ENCODE results near the gene CCDC142.
"Not testable (repeated sequence)": the region's sequence is repeated elsewhere in the genome, so short reads cannot be mapped to it uniquely, and the experiment has no call there.

The CCDC142 gene

DNA sequence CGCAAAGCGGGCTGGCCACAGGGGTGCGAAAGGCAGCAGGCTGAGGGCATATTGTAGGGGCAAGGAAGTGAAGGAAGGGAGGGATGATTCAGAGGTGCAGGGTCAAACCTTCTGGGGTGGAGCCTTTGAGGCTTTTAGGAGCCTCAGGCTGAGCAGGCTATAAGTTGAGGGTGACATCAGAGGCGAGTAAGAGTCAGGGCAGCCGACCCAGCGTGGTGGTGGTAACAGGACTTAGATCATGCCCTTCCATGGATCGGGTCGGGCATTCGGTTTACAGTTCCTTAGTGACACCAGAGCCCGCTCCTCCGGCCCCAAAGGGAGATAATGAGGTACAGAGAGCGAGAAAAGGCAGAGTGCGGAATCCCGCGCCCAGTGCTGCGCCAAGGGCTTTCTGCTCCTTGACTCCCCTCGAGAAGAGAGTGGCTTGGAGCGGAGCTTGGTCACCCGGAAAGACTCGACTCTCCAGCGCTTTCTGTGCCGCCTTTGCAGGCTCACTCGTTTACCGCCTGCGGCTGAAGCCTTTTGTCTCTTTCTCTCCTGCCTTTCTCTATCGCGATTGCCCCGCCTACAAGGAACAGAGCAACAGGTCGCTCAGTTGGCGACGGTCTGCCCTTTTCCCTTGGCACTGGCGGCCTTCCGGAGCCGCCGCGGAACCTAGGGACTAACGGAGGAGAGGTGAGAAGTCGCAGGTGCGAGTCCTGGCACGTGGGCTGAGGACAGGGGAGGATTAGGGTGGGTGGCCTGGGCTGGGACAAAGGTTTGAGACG, 15.9 kb upstream of the CCDC142 start:
- no peak for DNase-seq (ENCODE audit: low spot score)

DNA sequence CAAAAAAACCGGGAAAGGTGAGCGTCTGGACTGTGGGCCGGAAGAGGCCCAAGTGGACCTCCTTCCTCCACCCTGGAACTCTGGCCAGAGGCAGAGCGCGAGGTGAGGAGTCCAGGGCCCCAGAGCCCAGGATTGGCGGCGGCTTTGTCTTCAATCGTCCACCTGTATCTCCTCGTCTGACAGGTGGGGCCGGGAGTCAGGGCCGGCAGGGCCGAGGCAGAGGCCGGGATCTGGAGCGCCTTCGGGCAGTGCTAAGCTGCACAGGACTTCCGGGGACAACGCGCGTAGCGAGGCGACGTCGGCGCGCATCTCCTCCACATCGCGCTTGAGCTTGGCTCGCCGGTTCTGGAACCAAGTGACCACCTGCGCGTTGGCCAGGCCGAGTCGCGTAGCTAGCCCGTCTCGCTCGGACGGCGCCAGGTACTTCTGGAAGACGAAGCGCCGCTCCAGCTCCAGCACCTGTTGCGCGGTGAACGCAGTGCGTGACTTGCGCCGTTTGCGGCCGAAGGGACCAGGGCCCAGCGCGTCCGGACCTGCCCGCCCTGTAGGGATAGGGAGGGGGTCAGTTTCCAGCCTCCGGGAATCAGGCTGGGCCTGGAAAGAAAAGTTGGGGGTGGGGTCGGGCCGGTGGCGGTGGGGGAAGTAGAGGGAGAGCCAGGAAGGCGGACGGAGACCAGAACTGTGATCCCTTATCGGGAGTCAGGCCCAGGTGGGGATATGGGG, 15.1 kb upstream of the CCDC142 start:
- DNase-seq (ENCODE audit: low spot score), result no peak

DNA sequence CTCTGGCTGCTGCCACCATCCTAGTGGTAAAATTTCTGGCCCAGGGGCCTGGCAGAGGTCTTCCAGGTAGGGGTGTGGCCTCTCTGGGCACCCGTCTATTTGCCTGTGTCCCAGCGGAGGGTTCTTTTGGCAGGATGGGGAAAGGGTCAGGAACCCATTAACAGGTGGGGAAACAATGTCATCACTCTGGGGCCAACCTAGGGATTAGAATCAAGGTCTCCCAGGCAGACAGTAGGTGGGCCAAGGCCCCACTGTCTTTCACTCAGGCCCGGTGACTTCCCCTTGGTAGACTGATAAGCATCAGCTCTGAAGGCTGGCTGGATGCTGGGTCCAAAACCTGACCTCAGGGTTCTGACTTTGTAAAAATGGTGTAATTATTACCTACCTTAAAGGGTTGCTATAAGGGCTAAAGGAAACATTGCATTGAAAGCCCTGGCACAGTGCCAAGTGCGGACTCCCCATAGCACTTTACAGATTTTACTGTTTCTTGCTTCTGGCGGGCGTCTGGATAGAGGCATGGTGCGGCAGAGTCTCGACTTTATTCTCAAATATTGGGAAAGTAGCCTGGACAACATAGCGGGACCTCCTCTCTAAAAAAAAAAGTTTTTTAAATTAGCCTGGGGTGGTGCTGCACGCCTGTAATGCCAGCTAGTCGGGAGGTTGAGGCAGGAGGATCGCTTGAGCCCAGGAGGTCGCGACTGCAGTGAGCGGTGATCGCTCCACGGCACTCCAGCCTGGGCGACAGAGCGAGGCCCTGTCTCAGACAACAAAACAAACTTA, 14.4 kb upstream of the CCDC142 start:
- no peak for DNase-seq (ENCODE audit: low spot score)

DNA sequence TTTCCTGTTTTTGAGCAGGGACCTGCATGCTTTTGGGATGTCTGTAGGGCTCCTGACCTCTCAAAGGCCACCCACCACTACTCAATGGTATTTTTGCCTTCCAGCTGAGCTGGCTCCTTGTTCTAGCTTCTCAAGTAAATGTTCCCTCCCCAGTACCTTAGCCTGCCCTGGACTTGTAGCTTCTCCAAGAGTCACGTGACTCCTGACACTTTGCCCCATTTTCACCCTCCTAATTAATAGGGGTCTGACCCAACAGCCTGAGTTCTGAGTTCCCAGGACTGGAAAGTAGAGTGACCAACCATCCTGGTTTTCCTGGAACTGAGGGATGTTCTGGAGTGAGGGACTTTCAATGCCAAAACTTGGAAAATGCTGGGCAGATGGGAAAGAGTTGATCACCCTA, 12.6 kb upstream of the CCDC142 start:
- DNase-seq (ENCODE audit: low spot score), result no peak

DNA sequence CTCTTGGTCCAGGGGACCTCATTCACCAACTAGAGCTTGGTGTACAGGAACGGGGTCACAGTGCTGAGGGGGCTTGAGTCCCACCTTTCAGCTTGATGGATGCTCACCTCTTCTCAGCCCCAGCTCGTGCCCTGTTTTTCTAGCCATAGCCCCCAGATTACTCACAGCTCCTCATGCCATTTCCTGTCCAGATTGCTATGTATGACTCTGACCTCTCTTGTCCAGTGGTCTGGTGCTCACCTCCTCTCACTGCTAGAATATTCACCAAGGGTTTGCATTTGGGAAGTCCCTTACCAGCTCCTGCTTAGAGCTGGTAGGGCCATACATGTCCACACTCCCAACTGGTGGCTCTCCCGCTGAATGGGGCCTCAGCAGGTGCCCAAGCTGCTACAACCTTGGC, 10.7 kb upstream of the CCDC142 start:
- no peak for DNase-seq (ENCODE audit: low spot score)

DNA sequence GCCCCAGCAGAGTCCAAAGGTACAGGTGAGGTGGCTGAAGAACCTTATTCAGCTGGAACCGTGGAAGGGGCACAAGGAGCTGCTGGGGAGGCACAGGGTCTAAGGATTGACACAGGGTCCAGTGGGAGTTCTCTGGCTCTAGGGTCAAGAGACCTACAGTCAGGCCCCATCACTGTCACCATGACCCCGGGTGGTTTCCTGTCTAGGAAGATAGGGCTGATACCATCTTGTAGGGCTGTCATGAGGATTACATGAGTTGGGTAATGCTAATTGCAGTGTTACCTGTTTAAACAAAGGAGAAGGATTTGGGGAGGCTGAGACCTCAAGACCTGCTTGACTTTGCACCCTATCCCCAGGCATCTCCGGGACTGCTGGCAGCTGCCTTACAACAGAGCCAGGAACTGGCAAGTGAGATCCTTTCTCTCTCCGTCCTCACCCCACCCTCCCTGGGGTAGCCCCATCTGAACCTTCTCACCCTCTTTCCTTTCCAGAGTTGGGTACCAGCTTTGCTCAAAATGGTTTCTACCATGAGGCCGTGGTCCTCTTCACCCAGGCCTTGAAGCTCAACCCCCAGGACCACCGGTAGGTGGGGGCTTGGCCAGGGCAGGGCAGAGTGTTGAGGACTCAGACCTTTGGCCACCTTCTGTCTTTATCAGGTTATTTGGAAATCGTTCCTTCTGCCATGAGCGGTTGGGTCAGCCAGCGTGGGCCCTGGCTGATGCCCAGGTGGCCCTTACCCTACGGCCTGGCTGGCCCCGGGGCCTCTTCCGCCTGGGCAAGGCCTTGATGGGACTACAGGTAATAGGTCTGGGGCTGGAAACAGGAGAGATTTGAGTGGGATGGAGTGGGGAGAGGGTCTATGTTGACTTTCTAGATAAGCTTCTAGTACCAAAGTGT, 9.1 kb upstream of the CCDC142 start:
- no peak for DNase-seq (ENCODE audit: low spot score)

DNA sequence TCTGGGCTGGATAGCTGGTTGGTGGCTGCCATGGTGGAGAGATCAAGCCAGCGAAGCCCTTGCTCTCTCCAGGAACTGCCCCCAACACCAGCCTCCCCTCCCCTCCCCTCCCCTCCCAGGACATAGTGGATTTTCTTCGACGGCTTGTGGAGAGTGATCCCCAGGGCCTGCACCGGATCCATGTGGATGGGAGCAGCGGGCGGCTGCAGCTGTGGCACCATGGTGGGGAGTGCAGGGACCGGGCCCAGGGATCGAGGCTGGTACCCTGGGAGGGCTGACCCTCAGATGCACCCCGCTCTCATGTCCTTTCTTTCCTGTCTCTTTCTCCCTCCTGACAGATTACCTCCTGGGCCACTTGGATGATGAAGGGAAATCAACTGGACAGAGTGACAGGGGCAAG, 7.1 kb upstream of the CCDC142 start:
- no peak for DNase-seq (ENCODE audit: low spot score)

DNA sequence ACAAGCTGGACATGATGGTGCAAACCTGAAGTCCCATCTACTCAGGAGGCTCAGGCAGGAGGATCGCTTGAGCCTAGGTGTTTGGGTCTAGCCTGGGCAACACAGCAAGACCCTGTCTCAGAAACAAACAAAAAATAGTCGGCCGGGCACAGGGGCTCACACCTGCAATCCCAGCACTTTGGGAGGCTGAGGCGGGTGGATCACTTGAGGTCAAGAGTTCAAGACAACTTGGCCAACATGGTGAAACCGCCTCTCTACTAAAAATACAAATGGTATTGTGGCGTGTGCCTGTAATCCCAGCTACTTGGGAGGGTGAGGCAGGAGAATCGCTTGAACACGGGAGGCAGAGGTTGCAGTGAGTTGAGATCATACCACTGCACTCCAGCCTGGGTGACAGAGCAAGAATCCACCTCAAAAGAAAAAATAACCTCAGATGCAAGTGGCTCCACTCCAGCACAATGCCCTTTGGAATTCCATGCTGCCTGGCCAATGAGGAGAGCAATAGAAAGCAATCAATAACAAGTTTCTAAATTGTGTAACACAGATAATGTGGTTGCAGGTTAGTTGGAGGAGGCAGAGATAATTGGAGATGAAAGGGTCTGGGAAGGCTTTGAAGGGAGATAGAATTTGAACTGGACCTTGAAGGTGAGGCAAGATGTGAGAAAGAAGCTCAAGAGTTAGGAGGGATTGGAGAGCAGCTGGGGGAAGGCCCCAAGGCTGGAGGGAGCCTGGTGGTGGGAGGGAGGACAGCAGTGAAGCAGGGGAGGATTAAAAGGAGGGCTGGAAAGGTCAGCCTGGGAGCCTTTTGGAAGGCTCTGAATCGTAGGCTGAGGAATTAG, 6.1 kb upstream of the CCDC142 start:
- no peak for DNase-seq (ENCODE audit: low spot score)

DNA sequence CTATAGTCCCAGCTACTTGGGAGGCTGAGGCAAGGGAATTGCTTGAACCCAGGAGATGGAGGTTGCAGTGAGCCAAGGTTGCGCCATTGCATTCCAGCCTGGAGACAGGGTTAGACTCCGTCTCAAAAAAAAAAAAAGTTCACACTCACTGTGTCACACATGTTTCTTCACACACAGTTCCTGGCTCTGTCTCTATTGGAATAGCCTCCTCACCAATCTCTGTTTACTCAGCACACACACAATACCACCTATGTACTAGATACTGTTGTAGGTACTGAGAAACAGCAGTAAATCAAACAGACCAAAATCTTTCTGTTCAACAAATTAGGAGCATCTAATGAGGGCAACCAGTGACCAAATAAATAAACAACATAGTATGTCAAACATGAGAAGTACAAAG, 3.3 kb upstream of the CCDC142 start:
- no peak for DNase-seq (ENCODE audit: low spot score)

DNA sequence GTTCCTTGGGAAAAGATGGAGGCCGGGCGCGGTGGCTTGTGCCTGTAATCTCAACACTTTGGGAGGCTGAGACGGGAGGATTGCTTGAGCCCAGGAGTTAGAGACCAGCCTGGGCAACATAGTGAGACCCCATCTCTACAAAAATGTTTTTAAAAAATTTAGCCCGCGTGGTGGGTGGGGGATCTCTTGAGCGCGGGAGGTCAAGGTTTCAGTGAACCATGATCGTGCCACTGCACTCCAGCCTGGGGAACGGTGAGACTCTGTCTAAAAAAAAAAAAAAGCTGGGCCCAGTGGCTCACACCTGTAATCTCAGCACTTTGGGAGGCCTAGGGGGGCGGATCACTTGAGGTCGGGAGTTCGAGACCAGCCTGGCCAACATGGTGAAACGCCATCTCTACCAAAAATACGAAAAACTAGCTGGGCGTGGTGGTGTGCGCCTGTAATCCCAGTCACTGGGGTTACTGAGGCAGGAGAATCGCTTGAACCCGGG, 922 bp upstream of the CCDC142 start:
- not testable (repeated sequence) for DNase-seq (ENCODE audit: low spot score)

DNA sequence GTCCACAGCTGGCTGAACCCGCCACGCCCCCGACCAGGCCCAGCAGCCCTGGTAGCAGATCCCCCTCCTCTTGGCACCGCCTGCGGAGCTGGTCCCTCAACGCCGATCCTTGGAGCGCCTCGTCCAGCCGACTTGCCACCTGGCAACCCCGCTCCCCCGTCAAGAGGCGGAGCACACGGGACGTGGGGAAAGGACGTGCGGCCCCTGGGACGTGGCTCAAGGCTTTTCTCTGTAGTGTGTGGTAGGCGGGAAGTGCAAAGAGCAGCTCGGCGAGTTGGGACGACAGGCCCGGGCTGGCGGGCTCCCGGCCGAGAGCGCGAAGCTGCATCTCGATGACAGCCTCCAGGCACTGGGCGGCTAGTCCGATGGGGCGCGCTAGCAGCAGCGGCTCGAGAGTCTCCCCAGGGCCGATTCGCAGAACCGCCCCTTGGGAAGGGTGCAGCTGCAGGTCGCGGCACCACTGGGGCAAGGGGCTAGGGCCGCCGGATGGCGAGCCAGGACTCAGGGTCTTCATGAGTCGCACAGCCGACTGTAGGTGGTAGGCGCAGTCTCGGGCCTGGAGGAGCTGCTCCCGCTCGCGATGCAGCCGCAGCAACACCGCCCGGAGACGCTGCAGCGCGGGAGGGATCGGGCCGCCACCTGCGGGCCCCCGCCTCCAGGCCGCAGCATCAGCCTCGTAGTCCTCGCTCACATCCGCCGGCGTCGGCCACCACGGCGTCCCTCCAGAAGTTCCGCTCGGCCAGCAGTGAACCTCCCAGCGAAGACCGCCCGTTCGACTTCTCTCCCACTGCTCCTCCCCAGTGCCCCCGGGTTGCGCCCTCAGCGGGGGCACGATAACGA, 617 bp downstream of the CCDC142 start:
- no peak for DNase-seq (ENCODE audit: low spot score)

DNA sequence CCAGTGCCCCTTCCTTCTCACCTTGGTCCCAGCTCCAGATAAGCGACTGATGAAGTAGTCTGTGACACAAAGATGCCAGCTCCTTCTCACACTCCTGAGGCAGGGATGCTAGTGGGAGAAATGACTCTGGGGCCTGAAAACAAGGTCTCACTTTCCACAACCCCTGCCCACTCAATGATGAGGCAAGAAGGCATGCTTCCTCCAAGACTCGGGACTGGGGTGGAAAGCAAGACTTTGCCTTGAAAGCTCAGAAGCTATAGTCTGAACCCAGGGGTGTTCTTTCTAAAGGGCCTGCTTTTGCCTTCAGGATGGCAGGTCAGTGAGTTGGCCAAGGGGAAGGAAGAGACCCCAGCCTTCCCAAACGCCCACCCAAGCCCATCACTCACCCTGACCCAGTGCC, 1.4 kb downstream of the CCDC142 start:
- no peak for DNase-seq (ENCODE audit: low spot score)

DNA sequence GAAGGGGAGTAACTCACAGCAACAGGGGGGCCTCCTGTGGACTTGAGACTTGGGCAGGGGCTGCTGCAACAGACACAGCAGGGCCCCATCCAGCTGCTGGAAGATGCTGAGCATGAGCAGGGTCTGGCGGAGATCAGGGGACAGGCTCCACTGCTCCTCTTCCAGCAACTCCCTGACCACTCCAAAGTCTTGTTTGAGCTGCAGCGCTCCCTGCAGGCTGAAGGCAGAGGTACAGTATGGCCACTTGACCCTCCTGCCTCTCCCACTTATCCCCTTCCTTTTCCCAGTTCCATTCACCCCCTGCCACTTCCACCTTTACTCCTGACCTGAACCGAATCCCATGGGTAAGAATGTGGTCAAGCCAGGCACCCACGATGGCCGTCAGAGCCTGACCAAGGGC, 7.9 kb downstream of the CCDC142 start:
- no peak for DNase-seq (ENCODE audit: low spot score)

DNA sequence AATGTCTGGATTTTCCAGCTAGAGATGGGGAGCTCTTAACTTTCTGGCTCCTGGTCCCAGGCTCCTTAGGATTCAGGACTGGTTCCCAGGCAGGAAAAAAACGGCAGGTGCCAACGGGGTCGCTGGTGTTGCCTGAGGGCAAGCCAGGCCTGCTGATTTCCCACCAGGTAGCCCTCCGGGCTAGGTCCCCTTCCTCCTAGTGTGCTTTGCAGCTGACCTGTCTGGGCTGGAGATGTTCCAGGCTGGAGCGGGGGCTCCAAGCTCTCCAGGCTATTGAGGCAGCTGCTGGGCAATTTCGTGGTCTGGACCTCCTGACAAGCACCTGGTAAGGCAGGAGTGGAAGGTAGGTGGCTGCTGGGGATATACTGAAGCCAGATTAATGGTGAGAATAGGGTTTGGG, 8.3 kb downstream of the CCDC142 start:
- no peak for DNase-seq (ENCODE audit: low spot score)

DNA sequence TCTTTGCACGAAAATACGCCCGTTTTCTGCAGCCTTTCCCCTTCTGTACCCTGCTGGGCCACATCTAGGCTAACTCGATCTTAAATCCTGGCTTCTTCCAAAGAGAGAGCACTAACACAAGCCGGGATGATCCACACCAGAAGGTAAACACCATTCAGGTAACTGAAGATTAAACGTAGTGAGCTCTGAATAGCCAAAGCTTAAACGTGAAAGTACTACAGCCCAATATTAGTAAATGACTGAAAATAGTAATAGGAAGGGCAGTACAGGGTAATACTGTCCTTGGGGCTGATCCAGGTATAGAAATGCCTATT, 9.9 kb downstream of the CCDC142 start:
- peak; percentile 26 for DNase-seq (ENCODE audit: low spot score)

DNA sequence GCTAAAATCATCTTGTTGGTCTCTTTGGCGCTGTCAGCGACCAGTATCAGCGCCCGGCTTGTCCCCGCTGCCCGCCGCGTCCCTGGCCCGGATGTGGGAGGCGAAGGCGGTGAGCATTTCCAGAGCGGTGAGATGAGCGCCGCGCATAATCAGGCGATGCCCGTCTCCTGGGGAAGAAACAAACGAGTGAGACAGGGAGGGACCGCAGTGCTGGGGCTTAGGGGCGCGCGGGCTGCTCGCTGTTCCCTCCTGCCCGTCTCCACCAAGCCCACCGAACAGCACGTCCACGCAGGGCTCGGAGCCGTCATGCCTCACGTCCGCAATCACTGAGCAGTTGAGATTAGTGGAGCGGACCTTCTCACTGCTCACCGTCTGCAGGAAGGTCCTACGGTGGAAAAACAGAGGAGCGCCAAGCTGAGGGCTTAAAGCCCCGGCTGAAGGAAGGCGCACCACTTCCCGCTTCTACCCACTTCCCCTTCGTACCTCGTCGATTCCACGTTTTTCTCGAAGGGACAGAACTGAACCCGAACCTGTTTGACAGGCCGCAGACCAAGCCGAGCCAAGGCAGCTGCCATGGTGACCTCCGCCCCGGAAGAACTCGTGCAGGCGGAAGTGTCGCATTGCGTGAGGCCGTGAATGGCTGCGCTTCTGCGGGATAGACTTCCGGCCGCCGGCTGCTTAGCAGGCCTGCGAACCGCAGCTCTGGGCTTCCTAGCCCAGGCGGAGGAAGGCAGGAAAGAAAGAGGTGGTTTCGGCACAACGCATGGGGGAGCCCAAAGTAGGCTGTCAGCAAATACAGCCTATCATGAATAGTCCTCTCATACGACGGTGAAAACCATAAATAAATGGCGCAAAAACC, 10.5 kb downstream of the CCDC142 start, which contains the start of gene MRPL53:
MRPL53 (minus strand) TSS at position 595 of the 859 bp plus-strand sequence; CDS start at position 575, 20 bp downstream.
- peak; percentile 92 for DNase-seq (ENCODE audit: low spot score)

DNA sequence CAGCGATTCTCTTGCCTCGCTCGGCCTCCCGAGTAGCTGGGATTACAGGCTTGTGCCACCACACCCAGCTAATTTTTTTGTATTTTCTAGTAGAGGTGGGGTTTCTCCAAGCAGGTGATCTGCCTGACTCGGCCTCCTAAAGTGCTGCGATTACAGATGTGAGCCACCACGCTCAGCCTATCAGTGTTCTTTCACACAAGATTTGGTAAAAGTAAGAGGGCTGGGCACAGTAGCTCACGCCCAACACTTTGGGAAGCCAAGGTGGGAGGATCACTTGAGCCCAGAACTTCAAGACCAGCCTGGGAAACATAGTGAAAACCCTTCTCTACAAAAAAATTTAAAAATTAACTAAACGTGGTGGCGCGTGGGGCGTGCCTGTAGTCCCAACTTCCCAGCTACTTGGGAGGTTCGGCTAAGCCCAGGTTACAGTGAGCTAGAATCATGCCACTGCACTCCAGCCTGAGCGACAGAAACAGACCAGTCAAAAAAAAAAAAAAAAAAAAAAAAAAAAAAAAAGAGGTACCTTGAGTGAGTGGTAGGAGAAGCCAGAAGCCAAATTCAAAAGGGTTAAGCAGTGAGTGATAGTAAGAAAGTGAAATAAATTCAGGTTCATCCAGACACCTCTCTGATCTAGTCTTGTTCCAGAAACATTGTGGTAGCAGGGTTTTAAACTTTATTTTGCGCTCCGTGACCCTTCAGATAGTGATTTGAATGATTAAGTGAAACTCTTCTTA, 11.3 kb downstream of the CCDC142 start:
- peak; percentile 14 for DNase-seq (ENCODE audit: low spot score)

DNA sequence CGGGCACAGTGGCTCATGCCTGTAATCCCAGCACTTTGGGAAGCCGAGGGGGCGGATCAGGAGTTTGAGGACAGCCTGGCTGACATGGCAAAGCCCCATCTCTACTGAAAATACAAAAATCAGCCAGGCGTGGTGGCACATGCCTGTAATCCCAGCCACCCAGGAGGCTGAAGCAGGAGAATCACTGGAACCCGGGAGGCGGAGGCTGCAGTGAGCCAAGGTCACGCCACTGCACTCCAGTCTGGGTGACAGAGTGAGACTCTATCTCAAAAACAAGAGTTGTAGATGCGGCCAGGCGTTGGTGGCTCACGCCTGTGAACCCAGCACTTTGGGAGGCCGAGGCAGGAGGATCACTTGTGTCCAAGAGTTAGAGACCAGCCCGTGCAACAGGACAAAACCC, 12.1 kb downstream of the CCDC142 start:
- not testable (repeated sequence) for DNase-seq (ENCODE audit: low spot score)
